ENCODE results near the gene AFAP1L2.

AFAP1L2 gene

GRCh38 chr10:114308531-114309363, 95.6 kb downstream of the AFAP1L2 start:
- no peak for DNase-seq

GRCh38 chr10:114307731-114308130, 96.6 kb downstream of the AFAP1L2 start:
- no peak for DNase-seq

GRCh38 chr10:114306116-114306973, 98.0 kb downstream of the AFAP1L2 start:
- DNase-seq = no peak

- no peak for DNase-seq
Measured at GRCh38 chr10:114305521-114305925, 98.8 kb downstream of the AFAP1L2 start.

GRCh38 chr10:114304571-114305421, 99.5 kb downstream of the AFAP1L2 start:
- peak; percentile 33 for DNase-seq

- peak; percentile 81 for DNase-seq
Measured at GRCh38 chr10:114304017-114304570, 100.2 kb downstream of the AFAP1L2 start.

GRCh38 chr10:114303556-114303955, 100.7 kb downstream of the AFAP1L2 start:
- no peak for DNase-seq

- no peak for DNase-seq
Measured at GRCh38 chr10:114301951-114302710, 102.2 kb downstream of the AFAP1L2 start.

GRCh38 chr10:114301177-114301576, 103.1 kb downstream of the AFAP1L2 start:
- no peak for DNase-seq

- no peak for DNase-seq
Measured at GRCh38 chr10:114300036-114300645, 104.2 kb downstream of the AFAP1L2 start.

GRCh38 chr10:114297136-114297705, 107.1 kb downstream of the AFAP1L2 start:
- DNase-seq = no peak

- no peak for DNase-seq
Measured at GRCh38 chr10:114295393-114295792, 108.9 kb downstream of the AFAP1L2 start.

- no peak for DNase-seq
Measured at GRCh38 chr10:114294549-114294948, 109.8 kb downstream of the AFAP1L2 start.

GRCh38 chr10:114293075-114293474, 111.2 kb downstream of the AFAP1L2 start:
- DNase-seq = no peak

GRCh38 chr10:114291516-114291915, 112.8 kb downstream of the AFAP1L2 start:
- no peak for DNase-seq

- no peak for DNase-seq
Measured at GRCh38 chr10:114291076-114291475, 113.2 kb downstream of the AFAP1L2 start.

GRCh38 chr10:114290038-114290437, 114.3 kb downstream of the AFAP1L2 start:
- no peak for DNase-seq

- DNase-seq = no peak
Measured at GRCh38 chr10:114289096-114289436, 115.2 kb downstream of the AFAP1L2 start.

GRCh38 chr10:114288424-114289095, 115.7 kb downstream of the AFAP1L2 start:
- DNase-seq = no peak

GRCh38 chr10:114286921-114287320, 117.4 kb downstream of the AFAP1L2 start:
- no peak for DNase-seq
